Right atrium auricular region (tissue), 2 donors: ENCODE results near the gene AOPEP. TPM values are rescaled to one million over a fixed set of nuclear protein-coding genes. Genes with fewer than 3 reads are reported as not detected.
"Not testable (repeated sequence)": the region's sequence is repeated elsewhere in the genome, so short reads cannot be mapped to it uniquely, and the experiment has no call there.

Experiments
- DNase-seq: peaks from one replicate; pipeline ENCODE4 v3.0.0-alpha.2; 2019; ENCODE audit warnings: low spot score
- H3K27ac ChIP-seq, 2 donors: fragments of 200-600 bp; sonication (generic); 1 replicate in 1 of 2; 2 replicates in 1 of 2; pipeline ENCODE4 v1.5.1; 2016 to 2019
- H3K27me3 ChIP-seq, 2 donors: fragments of 200-600 bp; sonication (generic); one replicate each; pipeline versions ENCODE4 v1.5.1 to v1.6.0; 2017 to 2019
- H3K36me3 ChIP-seq: fragments of 200-600 bp; sonication (generic); one replicate; pipeline ENCODE4 v1.5.1; 2016
- H3K4me1 ChIP-seq, 2 donors: fragments of 200-600 bp; sonication (generic); one replicate each; pipeline versions ENCODE4 v1.5.1 to v1.6.0; 2017 to 2019
- H3K4me3 ChIP-seq, 2 donors: fragments of 200-600 bp; sonication (generic); 1 replicate in 1 of 2; 2 replicates in 1 of 2; pipeline ENCODE4 v1.5.1; 2017 to 2019; ENCODE audit warnings: mild to moderate bottlenecking in 1 of 2, moderate library complexity in 1 of 2
- H3K9me3 ChIP-seq, 2 donors: fragments of 200-600 bp; sonication (generic); one replicate each; pipeline ENCODE4 v1.5.1; 2019
- CTCF ChIP-seq, 2 donors: fragments of 200-600 bp; sonication (generic); IDR thresholded peaks; one replicate each; pipeline ENCODE4 v1.5.1; 2019; ENCODE audit warnings: antibody characterized with exemption in 2 of 2
- total RNA-seq, 2 donors: library from RNA; depleted of rRNA; stranded (reverse); fragments of >200 nt; gene quantifications; one replicate each; pipeline ENCODE4 v1.1.0, GENCODE V29; 2016

AOPEP gene
- total RNA-seq, 2 donors from 2014 or later: 262 to 314 TPM

GRCh38 chr9:94960964-94961363 is 234.5 kb downstream of the AOPEP start:
- H3K27me3 ChIP-seq: no peaks in the 10 kb centered on the region
- no peaks in the 10 kb centered on the region for H3K36me3 ChIP-seq
- H3K9me3 ChIP-seq: no peaks in the 10 kb centered on the region
- H3K4me1 ChIP-seq: no peaks in the 10 kb centered on the region
- H3K27ac ChIP-seq: no peak overlapping the region
- no peak for DNase-seq
- TF ChIP-seq CTCF (IDR thresholded peaks at IDR 0.05): no peak
- H3K4me3 ChIP-seq: no peak overlapping the region

GRCh38 chr9:94961870-94962269 is 235.4 kb downstream of the AOPEP start:
- H3K27me3 ChIP-seq: no peaks in the 10 kb centered on the region
- H3K9me3 ChIP-seq: no peaks in the 10 kb centered on the region
- H3K4me1 ChIP-seq: no peaks in the 10 kb centered on the region
- no peak for DNase-seq
- H3K4me3 ChIP-seq: no peak overlapping the region
- H3K36me3 ChIP-seq: no peaks in the 10 kb centered on the region
- TF ChIP-seq CTCF (IDR thresholded peaks at IDR 0.05): no peak
- no peak overlapping the region for H3K27ac ChIP-seq

- not testable (repeated sequence) for H3K4me3 ChIP-seq, H3K27ac ChIP-seq, H3K9me3 ChIP-seq, DNase-seq, H3K4me1 ChIP-seq, H3K36me3 ChIP-seq, H3K27me3 ChIP-seq
These were observed 239.1 kb downstream of the AOPEP start for GRCh38 chr9:94965631-94966030.

GRCh38 chr9:94966046-94966445 is 239.5 kb downstream of the AOPEP start:
- not testable (repeated sequence) for H3K4me3 ChIP-seq, H3K4me1 ChIP-seq, H3K36me3 ChIP-seq, H3K9me3 ChIP-seq, H3K27me3 ChIP-seq, DNase-seq, H3K27ac ChIP-seq

GRCh38 chr9:94967482-94967881 is 241.0 kb downstream of the AOPEP start:
- Histone ChIP-seq H3K9me3 (no peaks in the 10 kb centered on the region), H3K36me3 (no peaks in the 10 kb centered on the region), H3K27ac (no peak overlapping the region), H3K4me3 (no peak overlapping the region), H3K4me1 (peaks cover 0 to 6% of the 10 kb centered on the region in 2 donors), H3K27me3 (no peaks in the 10 kb centered on the region)
- no peak for DNase-seq
- no peak for TF ChIP-seq CTCF (IDR thresholded peaks at IDR 0.05)

GRCh38 chr9:94971378-94972131 is 245.1 kb downstream of the AOPEP start:
- Histone ChIP-seq H3K27ac (no peak overlapping the region), H3K4me1 (peaks cover 0 to 23% of the 10 kb centered on the region in 2 donors), H3K36me3 (no peaks in the 10 kb centered on the region), H3K9me3 (no peaks in the 10 kb centered on the region), H3K4me3 (no peak overlapping the region), H3K27me3 (no peaks in the 10 kb centered on the region)
- DNase-seq: no peak
- no peak for TF ChIP-seq CTCF (IDR thresholded peaks at IDR 0.05)

- Histone ChIP-seq H3K9me3 (no peaks in the 10 kb centered on the region), H3K4me1 (peaks cover 0 to 23% of the 10 kb centered on the region in 2 donors), H3K27me3 (no peaks in the 10 kb centered on the region), H3K27ac (peak overlapping the region in 1 of 2 donors; percentile 40), H3K36me3 (no peaks in the 10 kb centered on the region), H3K4me3 (no peak overlapping the region)
- no peak for TF ChIP-seq CTCF (IDR thresholded peaks at IDR 0.05)
- DNase-seq: no peak
These were observed 247.0 kb downstream of the AOPEP start for GRCh38 chr9:94973451-94973941.
